DMS53 (cell line): ENCODE data around the gene NECAP2.
"Not testable (repeated sequence)": the region's sequence is repeated elsewhere in the genome, so short reads cannot be mapped to it uniquely, and the experiment has no call there.

ENCODE experiments used
- DNase-seq: peaks from one replicate; lab custom pipeline; 2025; lab: John Stamatoyannopoulos, UW

NECAP2 gene

DNA sequence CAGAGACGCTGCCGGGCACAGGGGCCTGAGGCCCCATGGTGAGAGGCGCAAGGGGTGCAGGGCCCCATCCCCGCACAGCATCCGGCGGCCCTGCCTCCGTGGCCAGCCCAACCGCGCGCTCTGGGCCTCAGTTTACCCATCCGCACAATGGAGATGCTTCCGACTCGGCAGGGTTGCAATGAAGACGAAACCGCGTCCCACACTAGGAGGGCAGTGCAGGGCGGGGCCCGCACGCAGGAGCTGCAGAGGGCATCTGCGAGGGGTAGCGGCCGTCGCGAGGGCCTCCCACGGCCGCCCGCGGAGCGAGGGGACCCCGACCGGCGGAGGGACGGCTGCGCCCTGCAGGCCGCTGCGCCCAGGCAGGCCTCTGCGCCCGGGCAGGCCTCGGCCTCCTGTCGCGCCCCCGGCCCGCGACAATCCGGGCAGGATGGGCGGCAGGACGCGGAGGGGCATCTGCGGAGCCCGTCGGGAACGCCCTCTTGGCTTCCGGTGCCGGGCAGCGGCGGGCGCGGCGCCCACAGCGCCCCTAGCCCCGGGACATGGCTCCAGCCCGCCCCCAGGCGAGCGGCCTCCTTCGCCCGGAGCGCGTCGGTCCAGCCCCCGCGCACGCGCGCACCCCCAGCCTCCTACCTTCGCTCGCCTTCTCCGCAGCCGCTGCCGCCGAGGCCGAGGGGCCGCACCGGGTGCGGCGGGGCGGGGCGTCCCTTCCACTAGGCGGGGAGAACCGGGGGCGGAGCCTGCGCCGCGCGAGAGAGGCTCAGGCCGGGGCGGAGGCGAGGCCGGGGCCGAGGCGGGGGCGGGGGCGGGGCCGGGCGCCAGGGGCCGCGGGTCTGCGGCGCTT, 58.3 kb downstream of the NECAP2 start:
- DNase-seq = peak; percentile 95

DNA sequence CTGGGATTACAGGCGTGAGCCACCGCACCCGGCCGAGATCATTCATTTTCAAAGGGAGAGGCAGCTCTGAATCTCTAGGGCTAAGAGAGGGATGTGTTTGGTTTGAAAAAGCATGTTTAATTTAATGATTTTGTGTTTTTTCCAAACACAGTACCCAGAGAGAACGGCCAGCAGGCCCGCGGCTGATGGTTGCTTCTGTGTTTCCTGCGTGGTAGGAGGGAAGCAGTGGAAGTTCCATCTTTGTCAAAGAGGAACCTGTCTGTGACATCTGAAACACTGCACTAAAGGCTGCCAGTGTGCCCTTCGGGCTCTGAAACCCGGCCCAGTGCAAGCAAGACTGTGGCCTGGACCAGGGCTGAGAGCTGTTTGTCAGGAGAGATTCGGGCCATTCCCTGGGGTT, 59.9 kb downstream of the NECAP2 start:
- DNase-seq = not testable (repeated sequence)

DNA sequence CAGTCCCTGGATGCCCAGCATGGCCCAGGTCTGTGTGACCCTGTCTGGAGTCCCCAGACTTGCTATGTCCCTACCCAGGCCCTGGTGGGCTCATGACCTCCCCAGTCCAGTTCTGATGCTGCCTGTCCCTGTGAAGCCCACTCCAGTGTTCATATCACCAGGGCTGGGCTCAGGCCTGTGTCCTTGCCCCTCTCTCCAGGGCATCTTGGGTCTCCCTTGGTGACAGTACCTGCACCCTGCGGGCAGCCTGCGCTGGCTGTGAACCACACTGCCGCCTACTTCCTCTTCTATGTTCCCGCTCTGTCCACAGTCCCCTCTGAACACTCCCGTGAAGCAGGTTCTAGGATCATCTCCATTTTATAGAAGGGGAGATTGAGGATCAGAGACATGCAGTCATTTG, 60.5 kb downstream of the NECAP2 start:
- not testable (repeated sequence) for DNase-seq

DNA sequence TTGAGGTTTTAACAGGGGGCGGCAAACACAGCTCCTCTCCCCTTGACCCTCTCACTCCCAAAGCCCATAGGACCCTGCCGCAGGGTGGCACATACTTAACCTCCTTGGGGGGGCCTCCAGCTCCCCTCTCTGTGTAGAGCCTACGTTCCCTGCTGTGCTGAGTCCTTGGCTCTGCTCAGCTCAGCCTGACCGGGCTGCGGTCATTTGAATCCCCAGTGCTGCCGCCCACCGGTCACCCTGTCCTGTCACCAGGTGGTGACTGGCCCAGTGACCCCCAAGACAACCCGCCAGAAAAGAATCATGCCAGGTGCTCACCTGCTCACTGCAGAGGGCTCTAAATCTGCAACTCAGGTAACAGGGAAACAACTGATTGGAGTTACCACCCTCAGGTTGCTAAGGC, 60.9 kb downstream of the NECAP2 start:
- DNase-seq = not testable (repeated sequence)

DNA sequence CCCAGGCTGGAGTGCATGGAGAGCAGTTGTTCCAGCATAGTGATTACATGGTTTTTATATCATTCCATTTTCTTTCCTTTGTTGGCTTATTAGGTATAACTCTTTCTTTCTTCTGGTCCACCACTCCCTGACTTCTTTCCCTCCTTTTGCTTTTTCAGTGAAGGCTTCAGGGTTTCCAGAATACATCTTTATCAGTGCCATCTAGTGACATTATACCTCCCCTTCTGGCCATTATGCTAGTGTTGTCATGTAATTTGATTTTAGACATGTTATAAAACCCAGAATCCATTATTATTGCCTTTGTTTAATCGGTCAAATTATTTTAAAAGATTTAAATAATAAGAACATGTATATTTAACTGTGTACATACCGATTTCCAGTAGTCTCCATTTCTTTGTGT, 63.0 kb downstream of the NECAP2 start:
- no peak for DNase-seq

DNA sequence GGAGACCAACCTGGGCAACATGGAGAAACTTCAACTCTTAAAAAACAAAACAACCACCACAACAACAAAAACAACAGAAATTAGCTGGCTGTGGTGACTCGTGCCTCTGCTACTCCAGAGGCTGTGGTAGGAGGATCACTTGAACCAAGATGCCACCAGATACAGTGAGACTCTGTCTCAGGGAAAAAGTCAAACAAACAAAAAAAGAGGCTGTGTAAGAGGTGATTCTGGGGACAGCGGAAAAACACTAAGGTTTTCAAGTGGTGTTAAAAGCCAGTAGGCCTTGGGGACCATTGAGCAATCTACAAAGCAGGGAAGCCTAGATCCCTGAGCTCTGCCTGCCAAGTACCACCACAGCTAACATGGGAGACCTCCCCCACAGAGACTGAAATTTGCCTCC, 65.3 kb downstream of the NECAP2 start:
- DNase-seq = not testable (repeated sequence)

DNA sequence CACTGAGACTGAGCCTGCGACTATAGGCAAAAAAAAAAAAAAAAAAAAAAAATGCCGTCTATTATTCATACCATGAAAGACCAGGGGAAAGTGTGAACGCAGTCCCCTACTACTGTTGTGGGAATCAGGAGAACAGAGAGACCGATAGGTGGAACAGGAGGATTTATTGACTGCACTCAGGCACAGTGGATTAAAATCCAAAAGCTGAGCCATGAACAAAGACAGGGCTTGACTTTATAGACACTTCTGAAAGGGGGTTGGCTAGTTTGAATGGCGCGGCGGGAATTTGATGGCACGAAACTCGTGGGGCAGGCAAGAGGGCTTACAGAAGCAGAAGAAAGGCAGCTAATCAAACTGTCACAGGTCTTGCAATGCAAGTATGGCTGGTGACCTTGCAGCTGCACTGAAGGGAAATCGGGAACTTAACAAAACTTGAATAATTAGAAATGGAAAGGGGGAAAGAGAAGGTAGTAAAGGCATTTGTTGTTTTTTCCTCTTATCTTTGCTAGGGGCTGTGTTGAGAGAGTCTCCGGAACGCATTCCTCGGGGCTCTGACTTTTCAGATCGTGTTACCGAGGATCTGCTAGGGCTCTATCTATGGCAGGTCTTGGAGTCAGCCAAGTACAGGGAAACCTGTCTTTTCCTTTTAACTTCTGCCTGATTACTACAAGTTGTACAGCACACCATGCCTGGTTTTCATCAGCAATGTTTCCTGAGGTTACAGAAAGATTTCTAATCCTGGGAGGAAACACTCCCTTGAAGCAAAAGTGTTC, 66.0 kb downstream of the NECAP2 start:
- peak; percentile 37 for DNase-seq

DNA sequence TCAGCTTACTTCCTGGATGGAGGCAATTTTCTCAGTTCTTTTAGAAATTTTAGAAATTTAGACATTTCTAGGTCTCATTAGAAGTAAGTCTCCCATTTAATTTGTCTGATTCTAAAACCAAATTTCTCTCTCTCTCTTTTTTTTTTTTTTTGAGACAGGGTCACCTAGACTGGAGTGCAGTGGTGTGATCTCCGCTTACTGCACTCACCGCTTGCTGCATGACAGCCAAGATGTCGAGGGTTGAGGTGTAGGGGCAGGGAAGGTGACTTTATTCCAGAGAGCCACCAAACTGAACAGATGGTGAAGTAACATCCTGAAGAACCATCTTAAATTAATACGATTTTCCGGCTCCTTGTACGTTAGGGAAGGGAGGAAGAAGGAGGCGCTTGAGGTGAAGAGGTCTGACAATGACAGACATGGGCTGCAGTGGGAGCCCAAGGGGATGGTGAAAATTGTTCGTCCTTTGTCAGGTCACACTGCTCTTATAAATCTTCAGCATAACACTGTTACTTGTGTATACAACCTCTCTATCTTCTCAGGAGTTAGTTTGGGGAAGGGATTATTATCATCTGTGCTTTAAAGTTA, 68.4 kb downstream of the NECAP2 start:
- DNase-seq = not testable (repeated sequence)
